Stimulated activated effector memory CD8-positive, alpha-beta T cell treated with anti-CD3 and anti-CD28 coated beads, Interleukin-12 subunit alpha, Interleukin-12 subunit beta, amount 100 ng/mL, for 72 hours (primary cell): ENCODE measurements around the gene C1orf105.
"Not testable (repeated sequence)": the region's sequence is repeated elsewhere in the genome, so short reads cannot be mapped to it uniquely, and the experiment has no call there.

Experiments
- ATAC-seq: fragments of 150-1000 bp; cut with Tn5 transposase; 2 replicates; pipeline ENCODE4 v1.10.0; 2021
- DNase-seq, 2 donors: peaks; one replicate each; pipeline ENCODE4 v3.0.0; 2021 to 2022; ENCODE audit warnings: low spot score in 2 of 2
- H3K27ac Mint-ChIP-seq: one replicate; pipeline ENCODE4 v1.8.0; 2022; ENCODE audit warnings: mild to moderate bottlenecking, mixed read lengths
- H3K36me3 Mint-ChIP-seq: one replicate; pipeline ENCODE4 v1.8.0; 2022; ENCODE audit warnings: mild to moderate bottlenecking, mixed read lengths
- H3K4me1 Mint-ChIP-seq: one replicate; pipeline ENCODE4 v1.8.0; 2022; ENCODE audit warnings: mixed read lengths
- H3K4me3 Mint-ChIP-seq: one replicate; pipeline ENCODE4 v1.8.0; 2022; ENCODE audit warnings: mild to moderate bottlenecking, mixed read lengths
- H3K9me3 Mint-ChIP-seq: one replicate; pipeline ENCODE4 v1.8.0; 2022; ENCODE audit warnings: mixed read lengths

Gene C1orf105

GRCh38 chr1:172420385-172420784 is at the start of gene C1orf105:
C1orf105 (plus strand) TSS chr1:172420685; CDS start chr1:172420886, 201 bp downstream.
- DNase-seq (no peak), ATAC-seq (no peak)
- Mint-ChIP-seq H3K9me3 (no peaks in the 10 kb centered on the region), H3K4me1 (no peaks in the 10 kb centered on the region), H3K4me3 (no peak within 1 kb of the TSS), H3K27ac (peak within 1 kb of the TSS; percentile 18), H3K36me3 (no peaks in the 10 kb centered on the region)

- not testable (repeated sequence) for H3K4me1 Mint-ChIP-seq, H3K4me3 Mint-ChIP-seq, ATAC-seq, DNase-seq, H3K36me3 Mint-ChIP-seq, H3K27ac Mint-ChIP-seq
- peaks cover 16% of the 10 kb centered on the region for H3K9me3 Mint-ChIP-seq
Measured at GRCh38 chr1:172371646-172372045, 48.8 kb upstream of the C1orf105 start.

DNA sequence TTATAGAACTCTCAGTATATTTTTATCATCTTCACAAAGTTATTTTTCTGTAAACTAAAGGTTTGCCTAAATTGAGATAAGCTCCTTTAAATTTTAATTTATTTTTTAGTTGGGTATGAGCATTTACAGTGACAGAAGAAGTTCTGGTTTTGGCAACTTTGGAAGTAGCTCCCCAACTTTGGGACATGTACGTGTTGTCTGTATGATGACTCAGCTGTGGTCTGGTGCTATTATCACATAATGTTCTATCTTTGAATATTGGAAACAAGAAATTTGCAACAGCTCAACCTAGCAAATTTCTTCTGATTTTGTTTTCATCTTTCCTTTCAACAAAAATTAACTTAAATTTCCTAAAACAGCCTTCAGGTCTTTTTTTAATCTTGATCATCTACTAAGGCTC is 46.6 kb upstream of the C1orf105 start:
- Mint-ChIP-seq H3K9me3 (no peaks in the 10 kb centered on the region), H3K4me1 (peaks cover 5% of the 10 kb centered on the region), H3K27ac (no peak overlapping the region), H3K4me3 (no peak overlapping the region), H3K36me3 (no peaks in the 10 kb centered on the region)
- no peak for DNase-seq
- no peak for ATAC-seq

DNA sequence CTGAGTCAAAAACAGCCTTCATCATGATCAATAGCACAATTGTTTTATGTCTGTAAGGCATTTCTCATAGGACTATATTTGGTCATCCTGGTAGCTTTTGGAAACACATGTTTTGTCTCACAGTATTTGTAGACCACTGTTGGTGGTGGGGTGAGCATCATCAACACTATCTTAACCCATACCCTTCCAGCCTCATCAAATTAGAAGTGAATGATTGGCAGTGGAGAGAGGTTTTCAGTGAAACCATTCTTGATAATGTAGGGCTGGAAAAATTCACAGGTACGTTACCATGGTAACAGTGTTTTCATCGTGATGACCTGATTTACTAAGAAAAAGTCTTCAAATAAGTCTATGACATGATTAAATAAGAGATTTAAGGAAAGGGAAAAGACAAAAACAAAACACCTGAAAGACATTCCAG is 45.3 kb upstream of the C1orf105 start:
- Mint-ChIP-seq H3K4me1 (peaks cover 6% of the 10 kb centered on the region), H3K9me3 (no peaks in the 10 kb centered on the region), H3K4me3 (no peak overlapping the region), H3K36me3 (no peaks in the 10 kb centered on the region), H3K27ac (peak overlapping the region; percentile 40)
- ATAC-seq (peak; percentile 99), DNase-seq (no peak)

DNA sequence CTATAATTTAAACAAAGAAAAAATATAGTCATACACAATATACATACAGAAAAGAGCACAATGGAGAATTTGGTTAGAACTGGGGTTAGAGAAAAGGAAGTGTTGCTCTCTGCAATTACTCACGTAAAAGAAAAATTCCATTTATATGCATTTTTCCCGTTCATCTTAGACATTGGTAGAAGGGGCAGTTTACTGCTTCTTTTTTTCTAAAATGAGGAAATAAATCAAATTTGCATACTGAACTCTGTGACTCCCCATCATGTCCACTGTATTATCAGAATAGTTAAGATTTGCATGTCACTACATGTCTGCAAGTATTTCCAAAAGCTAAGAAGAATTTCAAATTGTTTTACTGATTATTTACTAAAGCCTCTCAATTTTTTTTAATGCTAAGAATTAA is 44.1 kb upstream of the C1orf105 start:
- peaks cover 17% of the 10 kb centered on the region for H3K4me1 Mint-ChIP-seq
- DNase-seq = no peak
- H3K36me3 Mint-ChIP-seq = no peaks in the 10 kb centered on the region
- ATAC-seq = no peak
- H3K9me3 Mint-ChIP-seq = no peaks in the 10 kb centered on the region
- no peak overlapping the region for H3K27ac Mint-ChIP-seq
- no peak overlapping the region for H3K4me3 Mint-ChIP-seq

DNA sequence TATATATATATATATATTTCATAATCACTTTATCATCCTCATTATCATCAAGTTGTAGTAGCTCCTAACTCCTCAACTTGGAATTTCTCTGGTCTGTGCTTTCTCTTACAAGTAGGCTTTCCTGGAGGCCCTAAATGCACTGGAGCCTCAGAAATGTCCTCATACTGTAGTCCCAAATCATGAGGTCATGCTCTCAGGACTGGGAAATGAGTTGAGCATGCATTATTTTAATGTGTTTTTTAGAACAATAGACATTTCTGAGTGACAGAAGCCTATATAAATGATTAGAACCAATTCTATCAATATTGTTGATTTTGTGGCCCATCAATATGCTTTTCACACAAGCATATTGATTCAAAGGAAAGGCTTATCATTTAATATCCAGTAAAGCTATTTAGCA is 42.9 kb upstream of the C1orf105 start:
- Mint-ChIP-seq H3K36me3 (no peaks in the 10 kb centered on the region), H3K9me3 (no peaks in the 10 kb centered on the region), H3K27ac (no peak overlapping the region), H3K4me3 (no peak overlapping the region), H3K4me1 (peaks cover 17% of the 10 kb centered on the region)
- ATAC-seq = no peak
- no peak for DNase-seq

GRCh38 chr1:172378109-172378760 is 42.2 kb upstream of the C1orf105 start:
- DNase-seq (no peak), ATAC-seq (no peak)
- no peak overlapping the region for H3K4me3 Mint-ChIP-seq
- H3K27ac Mint-ChIP-seq = no peak overlapping the region
- no peaks in the 10 kb centered on the region for H3K9me3 Mint-ChIP-seq
- peaks cover 17% of the 10 kb centered on the region for H3K4me1 Mint-ChIP-seq
- H3K36me3 Mint-ChIP-seq = no peaks in the 10 kb centered on the region

DNA sequence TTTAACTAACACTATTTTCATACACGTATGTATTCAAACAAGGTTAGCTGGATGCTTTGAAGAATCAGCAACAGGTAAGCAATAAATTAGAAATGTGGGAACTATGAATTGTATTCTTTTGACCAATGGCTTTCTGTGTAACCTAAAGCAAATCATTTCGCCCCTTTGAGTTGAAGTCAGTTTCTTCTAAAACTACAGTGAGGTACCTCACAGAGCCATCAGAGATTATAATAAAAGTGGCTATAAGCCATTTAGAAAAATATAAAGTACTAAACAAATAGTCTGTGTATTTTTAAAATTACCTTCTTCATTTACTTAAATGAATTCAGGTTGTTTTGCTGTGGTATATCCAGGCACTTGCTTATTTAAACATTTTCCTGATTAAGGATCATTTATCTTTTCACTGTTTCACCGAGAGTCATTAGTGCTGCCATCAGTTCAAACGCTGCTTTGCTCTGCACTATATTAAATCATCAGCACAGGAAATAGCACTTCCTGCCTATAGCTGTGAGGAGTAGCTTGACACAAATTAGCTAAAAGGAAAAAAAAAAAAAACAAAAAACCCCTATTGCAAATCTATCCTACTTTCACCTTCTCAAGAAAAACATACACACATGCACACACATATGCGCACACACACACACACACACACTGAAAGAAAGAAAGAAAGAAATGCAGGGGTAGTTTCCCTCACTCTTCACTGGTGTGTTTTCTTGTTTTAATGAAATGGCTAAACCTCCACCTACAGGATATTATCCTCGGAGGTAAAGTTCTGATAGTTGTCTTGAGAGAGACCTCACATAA is 39.8 kb upstream of the C1orf105 start:
- Mint-ChIP-seq H3K4me1 (peaks cover 12% of the 10 kb centered on the region), H3K27ac (peak overlapping the region; percentile 61), H3K4me3 (peak overlapping the region; percentile 37), H3K36me3 (no peaks in the 10 kb centered on the region), H3K9me3 (no peaks in the 10 kb centered on the region)
- DNase-seq (no peak), ATAC-seq (peak; percentile 96)

DNA sequence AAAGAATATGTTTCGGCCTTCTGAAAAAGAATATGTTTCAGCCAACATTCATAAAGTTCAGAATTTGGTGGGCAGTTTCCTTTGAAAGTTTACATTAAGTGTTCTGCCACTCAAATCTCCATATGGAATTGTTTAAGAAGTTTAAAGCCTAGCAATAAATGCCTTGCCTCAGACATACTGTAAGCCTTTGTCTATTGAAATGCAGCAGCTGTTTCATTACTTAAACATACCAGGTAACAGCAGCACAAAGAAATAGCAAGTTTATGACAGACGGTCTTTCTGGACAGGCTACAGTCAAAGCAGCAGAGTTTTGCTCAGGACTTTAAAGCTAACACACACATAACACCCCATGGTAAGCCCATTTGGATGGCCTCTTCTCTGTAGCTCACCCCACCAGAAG is 38.5 kb upstream of the C1orf105 start:
- H3K4me3 Mint-ChIP-seq = no peak overlapping the region
- peaks cover 12% of the 10 kb centered on the region for H3K4me1 Mint-ChIP-seq
- no peak for ATAC-seq
- H3K9me3 Mint-ChIP-seq = no peaks in the 10 kb centered on the region
- no peaks in the 10 kb centered on the region for H3K36me3 Mint-ChIP-seq
- DNase-seq = no peak
- H3K27ac Mint-ChIP-seq = no peak overlapping the region

GRCh38 chr1:172382406-172382805 is 38.1 kb upstream of the C1orf105 start:
- H3K9me3 Mint-ChIP-seq = no peaks in the 10 kb centered on the region
- ATAC-seq (no peak), DNase-seq (no peak)
- H3K4me1 Mint-ChIP-seq = peaks cover 12% of the 10 kb centered on the region
- no peaks in the 10 kb centered on the region for H3K36me3 Mint-ChIP-seq
- no peak overlapping the region for H3K27ac Mint-ChIP-seq
- H3K4me3 Mint-ChIP-seq = no peak overlapping the region

DNA sequence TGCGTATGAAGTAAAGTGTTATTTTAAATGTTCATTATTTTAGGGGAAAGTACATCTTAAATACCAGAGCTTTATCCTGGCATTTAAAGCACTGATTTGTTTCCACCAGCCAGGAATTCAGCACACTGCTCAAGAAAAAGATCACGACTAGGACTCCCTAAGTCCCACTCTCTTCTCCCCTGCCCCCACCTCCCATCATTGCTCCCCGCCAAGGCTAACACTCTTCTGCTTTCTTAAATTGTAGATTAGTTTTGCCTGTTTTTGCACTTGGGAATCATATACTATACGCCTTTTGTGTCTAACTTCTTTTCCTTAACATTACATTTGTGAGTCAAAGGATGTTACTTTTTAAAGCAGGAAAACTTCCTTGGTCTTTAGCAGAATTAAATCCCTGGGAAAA is 37.5 kb upstream of the C1orf105 start:
- Mint-ChIP-seq H3K36me3 (no peaks in the 10 kb centered on the region), H3K27ac (no peak overlapping the region), H3K4me1 (peaks cover 12% of the 10 kb centered on the region), H3K9me3 (no peaks in the 10 kb centered on the region), H3K4me3 (no peak overlapping the region)
- DNase-seq (no peak), ATAC-seq (no peak)

DNA sequence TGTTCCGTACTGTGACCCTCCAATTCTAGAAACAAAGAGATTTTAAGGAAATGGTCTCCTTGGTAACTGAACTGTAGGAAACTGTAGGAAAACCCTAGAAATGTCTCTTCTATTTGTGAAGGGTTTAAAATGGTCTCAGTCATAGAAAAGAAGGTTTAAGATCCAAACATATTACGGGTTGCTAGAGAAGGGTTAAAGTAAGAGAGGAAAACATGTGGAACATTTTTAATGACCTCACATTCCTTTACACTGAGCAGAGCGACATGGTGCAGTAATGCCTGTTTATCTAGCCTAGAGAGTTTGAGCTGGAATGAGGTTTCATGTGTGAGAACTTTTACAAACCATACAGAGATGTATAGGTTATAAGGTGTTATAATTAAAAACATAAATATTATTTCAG is 36.9 kb upstream of the C1orf105 start:
- DNase-seq = no peak
- Mint-ChIP-seq H3K27ac (no peak overlapping the region), H3K4me1 (peaks cover 12% of the 10 kb centered on the region), H3K9me3 (no peaks in the 10 kb centered on the region), H3K36me3 (no peaks in the 10 kb centered on the region), H3K4me3 (no peak overlapping the region)
- no peak for ATAC-seq

DNA sequence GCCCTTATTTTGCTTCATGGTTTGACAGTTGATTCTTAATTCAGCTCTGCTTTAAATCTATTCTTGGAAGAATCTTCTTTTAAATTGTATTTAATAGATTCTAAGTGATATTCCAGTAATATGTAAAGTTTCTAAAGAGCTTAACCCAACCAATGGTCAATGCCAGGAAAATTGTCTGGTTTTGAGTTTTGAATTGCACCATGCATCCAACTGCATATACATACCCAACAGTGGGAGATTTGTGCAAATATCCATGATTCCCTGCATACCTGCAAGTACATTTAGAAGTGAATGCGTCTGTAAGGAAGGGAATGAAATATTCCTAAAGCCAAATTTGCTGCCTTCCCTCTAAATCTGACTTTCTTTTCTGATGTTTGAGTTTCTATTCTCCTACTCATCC is 35.8 kb upstream of the C1orf105 start:
- Mint-ChIP-seq H3K4me3 (no peak overlapping the region), H3K4me1 (peaks cover 12% of the 10 kb centered on the region), H3K36me3 (no peaks in the 10 kb centered on the region), H3K9me3 (no peaks in the 10 kb centered on the region), H3K27ac (no peak overlapping the region)
- DNase-seq (no peak), ATAC-seq (no peak)

DNA sequence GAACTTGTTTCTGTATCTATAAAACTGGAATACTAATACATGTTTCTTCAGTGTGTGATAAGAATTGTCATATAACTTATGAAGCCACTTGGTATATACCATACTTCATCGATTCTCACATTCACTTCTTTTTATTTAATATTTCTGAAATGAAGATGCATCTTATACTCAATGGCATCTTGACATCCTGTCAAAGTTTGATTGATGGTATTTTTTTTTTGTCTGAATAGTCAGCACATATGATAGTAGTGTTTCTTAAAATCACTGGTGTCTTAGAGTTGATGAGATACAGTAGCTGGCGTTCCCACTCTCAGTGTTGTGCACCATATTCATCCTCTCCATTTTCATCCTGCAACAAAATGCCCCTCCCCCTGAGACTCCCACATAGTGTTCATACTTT is 34.4 kb upstream of the C1orf105 start:
- no peak for ATAC-seq
- no peak for DNase-seq
- Mint-ChIP-seq H3K36me3 (no peaks in the 10 kb centered on the region), H3K4me1 (peaks cover 11% of the 10 kb centered on the region), H3K4me3 (no peak overlapping the region), H3K27ac (no peak overlapping the region), H3K9me3 (no peaks in the 10 kb centered on the region)

DNA sequence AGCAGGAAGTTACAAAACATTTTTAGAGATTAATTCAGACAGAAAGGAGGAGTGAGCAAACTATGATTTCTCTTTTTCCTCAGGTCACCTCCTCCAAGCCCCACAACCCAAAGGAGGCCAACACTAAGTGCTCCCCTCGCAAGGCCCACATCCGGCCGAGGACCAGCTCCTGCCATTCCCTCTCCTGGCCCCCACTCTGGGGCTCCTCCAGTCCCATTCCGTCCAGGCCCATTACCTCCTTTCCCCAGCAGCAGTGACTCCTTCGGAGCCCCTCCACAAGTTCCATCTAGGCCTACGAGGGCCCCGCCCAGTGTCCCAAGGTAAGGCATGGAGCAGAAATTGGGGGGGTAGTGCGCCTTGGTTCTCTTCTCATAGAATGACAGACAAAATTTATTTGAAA is 32.0 kb upstream of the C1orf105 start:
- DNase-seq (no peak), ATAC-seq (no peak)
- H3K9me3 Mint-ChIP-seq = no peaks in the 10 kb centered on the region
- H3K4me3 Mint-ChIP-seq = no peak overlapping the region
- no peak overlapping the region for H3K27ac Mint-ChIP-seq
- H3K36me3 Mint-ChIP-seq = no peaks in the 10 kb centered on the region
- peaks cover 16% of the 10 kb centered on the region for H3K4me1 Mint-ChIP-seq

GRCh38 chr1:172390301-172390682 is 30.2 kb upstream of the C1orf105 start:
- DNase-seq = no peak
- H3K27ac Mint-ChIP-seq = no peak overlapping the region
- no peak for ATAC-seq
- no peak overlapping the region for H3K4me3 Mint-ChIP-seq
- no peaks in the 10 kb centered on the region for H3K9me3 Mint-ChIP-seq
- H3K4me1 Mint-ChIP-seq = peaks cover 33% of the 10 kb centered on the region
- peaks cover 5% of the 10 kb centered on the region for H3K36me3 Mint-ChIP-seq
